Measurements from ENCODE around the gene VPS33A. TPM values are rescaled to one million over a fixed set of nuclear protein-coding genes. Genes with fewer than 3 reads are reported as not detected.

VPS33A gene
- polyA plus RNA-seq, 1 donor (not counting 4 experiments of a cell fraction or from before 2014, with no cell fraction given) = 17.5 TPM

- Histone ChIP-seq H2AFZ (ENCODE audit: control insufficient read depth, low read length) (no peak overlapping the region), H4K20me1 (ENCODE audit: control insufficient read depth, extremely low read depth, insufficient read depth, low read length) (no peaks in the 10 kb centered on the region), H3K4me3 (ENCODE audit: control insufficient read depth in 2 of 3, extremely low read depth in 1 of 3, insufficient read depth in 2 of 3, low read depth in 1 of 3, low read length in 3 of 3) (no peak overlapping the region), H3K9me1 (ENCODE audit: control insufficient read depth, extremely low read depth, insufficient read depth, low read length) (no peaks in the 10 kb centered on the region), H3K4me1 (ENCODE audit: control insufficient read depth, extremely low read depth, insufficient read depth, low read length) (peaks cover 3% of the 10 kb centered on the region), H3K79me2 (ENCODE audit: control insufficient read depth, insufficient read depth, low read length) (no peaks in the 10 kb centered on the region), H3K4me2 (ENCODE audit: control insufficient read depth, extremely low read depth, insufficient read depth, low read depth, low read length) (no peak overlapping the region), H3K27ac (ENCODE audit: control insufficient read depth, insufficient read depth, low read length) (no peak overlapping the region), H3K9me3 (ENCODE audit: control insufficient read depth, low read depth, low read length) (no peaks in the 10 kb centered on the region), H3K27me3 (ENCODE audit: control insufficient read depth, extremely low read depth, insufficient read depth, low read length) (peaks cover 12% of the 10 kb centered on the region), H3K36me3 (ENCODE audit: control insufficient read depth in 2 of 2, extremely low read depth in 1 of 2, insufficient read depth in 2 of 2, low read length in 2 of 2) (peaks cover 18% of the 10 kb centered on the region in 2 experiments), H3K9ac (ENCODE audit: control insufficient read depth, extremely low read depth, insufficient read depth, low read length) (no peak overlapping the region)
- dilution Hi-C loops (cut with MboI; ENCODE audit: extremely low pct_ligation_motif_present, low sequenced_read_pairs) = no loop called here
- DNase-seq (ENCODE audit: low read depth, low spot score) (no peak), FAIRE-seq (no peak)
- TF ChIP-seq, protein P1, sequence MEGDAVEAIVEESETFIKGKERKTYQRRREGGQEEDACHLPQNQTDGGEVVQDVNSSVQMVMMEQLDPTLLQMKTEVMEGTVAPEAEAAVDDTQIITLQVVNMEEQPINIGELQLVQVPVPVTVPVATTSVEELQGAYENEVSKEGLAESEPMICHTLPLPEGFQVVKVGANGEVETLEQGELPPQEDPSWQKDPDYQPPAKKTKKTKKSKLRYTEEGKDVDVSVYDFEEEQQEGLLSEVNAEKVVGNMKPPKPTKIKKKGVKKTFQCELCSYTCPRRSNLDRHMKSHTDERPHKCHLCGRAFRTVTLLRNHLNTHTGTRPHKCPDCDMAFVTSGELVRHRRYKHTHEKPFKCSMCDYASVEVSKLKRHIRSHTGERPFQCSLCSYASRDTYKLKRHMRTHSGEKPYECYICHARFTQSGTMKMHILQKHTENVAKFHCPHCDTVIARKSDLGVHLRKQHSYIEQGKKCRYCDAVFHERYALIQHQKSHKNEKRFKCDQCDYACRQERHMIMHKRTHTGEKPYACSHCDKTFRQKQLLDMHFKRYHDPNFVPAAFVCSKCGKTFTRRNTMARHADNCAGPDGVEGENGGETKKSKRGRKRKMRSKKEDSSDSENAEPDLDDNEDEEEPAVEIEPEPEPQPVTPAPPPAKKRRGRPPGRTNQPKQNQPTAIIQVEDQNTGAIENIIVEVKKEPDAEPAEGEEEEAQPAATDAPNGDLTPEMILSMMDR (optimal IDR thresholded peaks at IDR 0.05 in 1 of 3, IDR thresholded peaks at IDR 0.05 in 1 of 3, conservative IDR thresholded peaks at IDR 0.05 in 1 of 3; ENCODE audit: extremely low read depth in 1 of 3, insufficient read depth in 2 of 3, low read length in 3 of 3) = no peak
- TF ChIP-seq EZH2 (IDR thresholded peaks at IDR 0.05; ENCODE audit: low read length) = no peak
Observed at GRCh38 chr12:122206111-122206881, 60.0 kb downstream of the VPS33A start.

- Histone ChIP-seq H4K20me1 (ENCODE audit: control insufficient read depth, extremely low read depth, insufficient read depth, low read length) (no peaks in the 10 kb centered on the region), H3K4me2 (ENCODE audit: control insufficient read depth, extremely low read depth, insufficient read depth, low read depth, low read length) (no peak overlapping the region), H3K9me3 (ENCODE audit: control insufficient read depth, low read depth, low read length) (no peaks in the 10 kb centered on the region), H3K9me1 (ENCODE audit: control insufficient read depth, extremely low read depth, insufficient read depth, low read length) (no peaks in the 10 kb centered on the region), H3K4me1 (ENCODE audit: control insufficient read depth, extremely low read depth, insufficient read depth, low read length) (peaks cover 3% of the 10 kb centered on the region), H2AFZ (ENCODE audit: control insufficient read depth, low read length) (no peak overlapping the region), H3K9ac (ENCODE audit: control insufficient read depth, extremely low read depth, insufficient read depth, low read length) (no peak overlapping the region), H3K27ac (ENCODE audit: control insufficient read depth, insufficient read depth, low read length) (no peak overlapping the region), H3K4me3 (ENCODE audit: control insufficient read depth in 2 of 3, extremely low read depth in 1 of 3, insufficient read depth in 2 of 3, low read depth in 1 of 3, low read length in 3 of 3) (no peak overlapping the region), H3K27me3 (ENCODE audit: control insufficient read depth, extremely low read depth, insufficient read depth, low read length) (peaks cover 12% of the 10 kb centered on the region), H3K79me2 (ENCODE audit: control insufficient read depth, insufficient read depth, low read length) (no peaks in the 10 kb centered on the region), H3K36me3 (ENCODE audit: control insufficient read depth in 2 of 2, extremely low read depth in 1 of 2, insufficient read depth in 2 of 2, low read length in 2 of 2) (peaks cover 11 to 18% of the 10 kb centered on the region in 2 experiments)
- TF ChIP-seq, protein P1 (optimal IDR thresholded peaks at IDR 0.05 in 1 of 3, IDR thresholded peaks at IDR 0.05 in 1 of 3, conservative IDR thresholded peaks at IDR 0.05 in 1 of 3; ENCODE audit: extremely low read depth in 1 of 3, insufficient read depth in 2 of 3, low read length in 3 of 3) = no peak
- TF ChIP-seq EZH2 (IDR thresholded peaks at IDR 0.05; ENCODE audit: low read length) = no peak
- FAIRE-seq = no peak
- DNase-seq (ENCODE audit: low read depth, low spot score) = no peak
- dilution Hi-C loops (cut with MboI; ENCODE audit: extremely low pct_ligation_motif_present, low sequenced_read_pairs) = no loop called here
Observed at GRCh38 chr12:122205053-122205925, 61.0 kb downstream of the VPS33A start.

All from keratinocyte (primary cell).